Activated T-helper 1 cell treated with Interleukin-2 at 50 U/mL for 16 hours (primary cell): ENCODE data around the gene LENG8.

ENCODE experiments used
- DNase-seq: peaks from one replicate; pipeline ENCODE4 v3.0.0-alpha.2; 2020; ENCODE audit warnings: low read depth

Gene LENG8

GRCh38 chr19:54424201-54424600 is 24.8 kb upstream of the LENG8 start:
- no peak for DNase-seq

DNA sequence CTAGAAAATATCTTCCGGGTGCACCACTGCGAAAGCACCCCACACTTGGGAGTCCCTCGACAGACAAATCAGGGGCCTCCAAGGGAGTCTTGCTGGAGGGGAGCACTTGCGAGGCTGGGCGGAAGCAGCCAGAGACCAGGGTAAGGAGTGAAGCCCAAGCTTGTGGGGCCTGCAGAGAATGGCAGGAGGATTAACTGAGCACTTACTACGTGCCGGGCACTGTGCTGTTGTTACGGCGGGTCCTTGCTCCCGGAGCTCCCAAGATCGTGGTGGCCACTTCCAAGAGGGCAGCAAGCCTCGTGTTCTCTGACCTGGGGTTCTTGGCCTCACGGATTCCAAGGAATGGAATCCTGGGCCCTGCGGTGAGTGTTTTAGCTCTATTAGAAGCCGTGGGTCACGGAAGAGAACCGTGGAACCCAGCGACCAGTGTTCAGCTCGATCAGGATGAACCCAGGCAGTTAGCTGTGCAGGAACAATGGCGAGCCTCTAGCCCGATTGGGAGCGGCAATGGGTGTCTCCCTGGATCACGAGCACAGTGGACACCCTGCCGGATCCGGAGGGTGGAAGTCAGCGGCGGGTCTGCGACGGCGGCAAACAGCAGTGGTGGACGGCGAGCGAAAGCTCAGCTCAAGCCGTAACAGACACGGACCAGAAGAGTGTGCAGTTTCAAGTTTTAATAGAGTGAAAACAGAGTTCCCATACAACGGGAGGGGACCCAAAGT is 24.2 kb upstream of the LENG8 start:
- no peak for DNase-seq

GRCh38 chr19:54425382-54425723 is 23.6 kb upstream of the LENG8 start:
- no peak for DNase-seq

GRCh38 chr19:54426291-54426931 is 22.6 kb upstream of the LENG8 start:
- DNase-seq = no peak

DNA sequence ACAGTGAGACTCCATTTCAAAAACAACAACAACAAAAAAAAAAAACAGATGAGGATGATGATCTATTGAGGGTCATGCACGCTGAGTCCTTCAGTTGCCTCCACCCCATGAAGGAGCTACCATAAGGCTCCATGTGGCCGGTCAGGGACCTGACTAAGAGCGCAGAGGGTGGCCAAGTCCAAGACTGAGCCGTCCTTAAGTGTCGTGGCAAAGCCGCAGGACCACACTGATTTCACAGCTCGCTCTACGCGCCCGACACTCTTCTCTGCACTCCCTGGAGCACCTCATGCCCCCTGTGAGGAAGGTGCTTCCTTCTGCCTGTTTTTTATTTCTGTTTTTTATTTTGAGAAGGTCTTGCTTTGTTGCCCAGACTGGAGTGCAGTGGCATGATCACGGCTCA is 21.4 kb upstream of the LENG8 start:
- no peak for DNase-seq

DNA sequence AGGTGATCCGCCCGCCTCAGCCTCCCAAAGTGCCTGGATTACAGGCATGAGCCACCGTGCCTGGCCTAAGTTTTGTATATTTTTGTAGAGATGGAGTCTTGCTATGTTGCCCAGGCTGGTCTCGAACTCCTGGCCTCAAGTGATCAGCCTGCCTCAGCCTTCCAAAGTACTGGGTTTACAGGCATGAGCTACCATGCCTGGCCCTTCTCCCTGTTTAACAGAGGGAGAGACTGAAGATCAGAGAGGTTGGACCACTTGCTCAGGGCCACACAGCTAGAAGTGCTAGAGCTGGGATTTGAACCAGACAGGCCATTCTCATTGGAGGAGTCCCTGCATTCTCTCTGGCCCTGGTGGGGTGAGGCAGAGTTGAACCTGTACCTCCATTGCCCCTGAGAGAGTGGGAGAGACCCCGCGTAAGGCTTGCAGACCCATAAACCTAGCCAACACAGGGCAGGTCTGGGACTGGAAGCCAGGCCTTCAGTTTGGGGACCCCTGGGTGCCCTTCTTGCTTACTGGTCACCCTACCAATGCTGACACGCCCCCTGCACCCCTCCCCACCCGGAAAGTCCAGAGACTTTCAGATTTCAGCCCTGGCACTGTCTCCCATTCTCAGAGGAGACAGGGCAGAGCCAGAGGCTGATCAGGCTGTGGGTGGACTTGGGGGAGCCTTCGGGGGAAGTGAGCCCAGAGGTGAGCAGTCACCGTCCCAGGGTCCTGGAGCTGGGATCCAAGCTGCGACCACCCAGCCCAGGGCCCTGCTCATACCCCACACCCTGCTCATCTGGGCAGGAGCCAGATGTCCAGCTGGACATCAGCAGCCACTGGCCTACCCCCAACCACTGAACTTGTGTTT is 20.4 kb upstream of the LENG8 start:
- no peak for DNase-seq

DNA sequence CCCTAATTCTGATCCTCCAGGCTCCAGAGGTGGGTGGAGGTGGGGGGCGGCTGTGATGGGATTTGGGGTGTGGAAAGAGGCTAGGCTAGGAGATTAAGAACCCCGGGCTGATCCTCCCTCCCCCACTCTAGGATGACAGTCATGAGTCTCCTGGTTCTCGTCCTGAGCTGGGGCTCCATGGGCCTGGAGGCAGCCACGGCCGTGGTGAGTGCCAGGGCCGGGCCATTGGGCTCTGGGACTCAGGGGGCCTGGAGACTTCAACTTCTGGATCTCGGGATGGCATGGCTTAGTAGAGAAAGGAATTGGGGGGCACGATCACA is 19.9 kb upstream of the LENG8 start:
- no peak for DNase-seq

DNA sequence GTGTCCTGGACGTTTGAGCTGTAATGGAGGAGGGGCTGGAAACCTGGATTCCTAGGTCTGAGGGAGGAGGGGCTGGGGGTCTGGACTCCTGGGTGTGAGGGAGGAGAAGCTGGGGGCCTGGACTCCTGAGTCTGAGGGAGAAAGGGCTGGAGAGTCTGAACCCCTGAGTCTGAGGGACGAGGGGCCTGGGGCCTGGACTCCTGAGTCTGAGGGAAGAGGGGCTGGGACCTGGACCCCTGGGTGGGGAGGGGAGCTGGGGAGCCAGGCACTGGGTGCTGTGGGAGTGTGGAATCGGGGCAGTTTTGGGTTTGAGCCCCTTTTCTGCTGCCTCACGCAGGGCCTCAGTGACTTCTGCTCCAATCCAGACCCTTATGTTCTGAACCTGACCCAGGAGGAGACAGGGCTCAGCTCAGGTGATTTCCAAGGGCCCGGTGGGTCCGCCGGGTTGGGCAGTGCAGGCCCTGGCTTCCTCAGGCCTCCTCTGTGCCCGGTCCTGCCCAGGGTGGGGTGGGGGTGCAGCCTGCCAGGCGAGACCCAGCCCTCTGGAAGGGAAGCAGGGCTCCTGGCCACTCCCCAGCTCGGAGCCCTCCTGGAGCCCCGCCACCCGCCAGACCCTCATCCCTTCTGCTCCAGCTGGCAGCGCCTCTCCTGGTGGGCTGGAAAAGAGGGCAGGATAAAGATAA is 19.3 kb upstream of the LENG8 start:
- no peak for DNase-seq

- no peak for DNase-seq
These were observed 18.4 kb upstream of the LENG8 start for GRCh38 chr19:54430306-54431254.

GRCh38 chr19:54431255-54431838 is 17.7 kb upstream of the LENG8 start:
- DNase-seq = no peak

GRCh38 chr19:54432144-54432738 is 16.8 kb upstream of the LENG8 start:
- no peak for DNase-seq

DNA sequence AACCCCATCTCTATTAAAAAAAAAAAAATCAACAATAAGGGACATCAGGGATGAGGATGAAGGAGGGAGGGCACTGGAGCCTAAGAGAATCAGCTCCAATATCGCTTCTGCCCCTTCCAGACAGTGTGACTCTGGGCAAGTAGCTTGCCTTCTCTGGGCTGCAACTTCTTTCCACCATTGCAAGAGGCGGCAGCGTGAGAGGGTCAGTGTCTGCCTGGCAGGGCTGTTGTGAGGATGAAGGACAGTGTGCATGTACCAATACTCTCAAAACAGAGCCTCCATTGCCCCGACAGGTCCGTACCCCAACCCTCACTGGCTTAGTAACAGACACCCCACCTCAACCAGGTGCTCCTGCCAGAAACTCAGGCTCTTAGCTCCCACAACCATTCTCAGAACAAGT is 15.3 kb upstream of the LENG8 start:
- no peak for DNase-seq

DNA sequence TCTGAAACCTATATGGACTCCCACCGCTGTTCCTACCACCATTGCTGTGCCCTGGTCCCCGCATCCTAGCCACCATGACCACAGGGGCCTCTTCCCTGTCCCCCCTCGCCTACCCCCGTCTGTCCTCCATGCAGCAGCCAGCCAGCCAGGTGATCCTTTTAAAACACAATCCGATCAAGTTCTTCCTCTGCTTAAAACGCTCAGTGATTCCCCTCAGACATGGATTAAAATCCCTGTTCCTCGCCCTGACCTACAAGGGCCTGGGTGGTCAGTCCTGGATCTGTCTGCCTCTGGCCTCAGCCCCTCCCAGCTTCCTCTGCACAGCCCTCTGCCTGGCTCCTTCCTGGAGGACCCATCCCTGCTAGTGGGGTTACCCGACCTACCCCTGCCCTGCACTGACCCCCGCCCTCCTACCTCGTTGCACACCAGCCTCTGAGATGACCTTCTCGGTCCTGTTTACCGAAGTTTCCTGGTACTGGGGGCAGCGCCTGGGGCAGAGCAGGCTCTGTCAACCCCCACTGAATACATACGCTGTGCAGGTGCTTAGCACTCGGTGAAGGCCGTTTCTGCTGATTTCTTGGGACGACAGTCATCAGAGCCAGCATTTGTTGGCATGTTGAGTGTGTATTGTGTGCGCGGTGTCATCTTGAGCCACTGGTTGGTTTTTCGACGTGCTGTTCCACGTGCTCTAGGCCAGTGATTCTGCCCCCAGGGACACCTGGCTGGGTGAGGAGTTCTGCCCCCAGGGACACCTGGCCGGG is 14.7 kb upstream of the LENG8 start:
- no peak for DNase-seq

- DNase-seq = no peak
These were observed 14.2 kb upstream of the LENG8 start for GRCh38 chr19:54434873-54435214.

GRCh38 chr19:54435551-54436016 is 13.4 kb upstream of the LENG8 start:
- no peak for DNase-seq

GRCh38 chr19:54436031-54436523 is 12.9 kb upstream of the LENG8 start:
- DNase-seq = no peak

DNA sequence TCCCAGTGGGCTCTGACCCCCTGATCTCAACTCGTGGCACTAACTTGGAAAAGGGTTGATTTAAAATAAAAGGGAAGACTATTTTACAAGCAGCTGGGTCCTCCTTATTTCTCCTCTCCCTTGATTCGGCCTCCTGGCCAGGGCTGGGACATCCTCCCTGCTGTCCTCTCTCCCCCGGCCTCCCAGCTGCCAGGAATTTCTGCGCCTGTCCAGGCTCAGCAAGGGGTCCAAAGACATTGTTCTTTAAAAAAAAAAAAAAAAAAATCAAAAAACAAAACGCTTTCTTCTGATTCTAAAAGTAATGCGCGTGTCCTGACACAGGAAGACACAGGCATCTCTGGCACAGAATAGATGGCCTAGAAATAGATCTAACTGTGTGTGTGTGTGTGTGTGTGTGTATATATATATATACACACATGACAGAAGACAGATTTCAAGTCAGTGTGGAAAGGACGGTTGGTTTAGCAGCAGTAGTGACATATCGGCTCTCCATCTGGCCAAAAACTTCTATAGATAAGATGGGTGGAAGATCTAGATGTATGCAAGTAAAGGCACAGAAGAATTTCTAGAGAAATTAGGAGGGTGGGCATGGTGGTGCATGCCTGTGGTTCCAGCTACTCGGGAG is 12.3 kb upstream of the LENG8 start:
- no peak for DNase-seq

- no peak for DNase-seq
These were observed 9.7 kb upstream of the LENG8 start for GRCh38 chr19:54439174-54439851.

DNA sequence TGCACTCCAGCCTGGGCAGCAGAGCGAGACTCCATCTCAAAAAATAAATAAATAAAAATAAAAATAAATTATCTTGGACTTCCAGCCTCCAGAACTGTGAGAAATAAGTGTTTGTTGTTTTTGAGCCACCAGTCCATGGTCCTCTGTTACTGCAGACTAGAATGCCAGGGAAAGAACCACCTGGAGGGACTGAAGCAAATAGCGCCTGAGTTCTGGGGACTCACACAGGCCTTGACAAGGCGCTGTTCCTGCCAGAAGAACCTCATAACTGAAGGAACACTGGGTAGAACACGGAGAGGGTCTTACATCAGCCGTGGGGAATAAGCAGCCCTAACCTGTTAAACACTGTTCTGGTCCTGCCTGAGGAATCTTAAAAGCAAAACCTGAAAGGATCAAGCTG is 8.4 kb upstream of the LENG8 start:
- DNase-seq = no peak
